Large intestine (tissue), 3 donors: ENCODE results near the gene NSMCE3. TPM values are rescaled to one million over a fixed set of nuclear protein-coding genes. Genes with fewer than 3 reads are reported as not detected.
A peak's percentile ranks its signal among the peaks of the same experiment; 100 is the strongest.

ENCODE experiments used
- DNase-seq, 2 donors: peaks; one replicate each; pipeline versions ENCODE4 v3.0.0 to v3.0.0-alpha.2; 2013
- H3K27ac ChIP-seq: one replicate; pipeline ENCODE4 v1.5.1; 2013; ENCODE audit warnings: low read length
- H3K27me3 ChIP-seq: 2 replicates; pipeline ENCODE4 v1.6.1; 2013; ENCODE audit warnings: low read length; ENCODE audit not compliant: control insufficient read depth, insufficient read depth
- H3K36me3 ChIP-seq: 2 replicates; pipeline ENCODE4 v1.6.1; 2013; ENCODE audit warnings: low read length; ENCODE audit not compliant: control insufficient read depth, insufficient read depth
- H3K4me1 ChIP-seq: one replicate; pipeline ENCODE4 v1.6.1; 2013; ENCODE audit warnings: low read length; ENCODE audit not compliant: control insufficient read depth, insufficient read depth
- H3K4me3 ChIP-seq: one replicate; pipeline ENCODE4 v1.5.1; 2013; ENCODE audit warnings: low read length
- H3K9me3 ChIP-seq: one replicate; pipeline ENCODE4 v1.6.1; 2013; ENCODE audit warnings: mild to moderate bottlenecking, low read depth, low read length, moderate library complexity; ENCODE audit not compliant: control insufficient read depth
- WGBS: methylation state at CpG from one replicate; pipeline ENCODE4 v1.1.5; 2013; ENCODE audit warnings: low lambda C conversion rate; ENCODE audit not compliant: insufficient coverage; 5-methylcytosine and 5-hydroxymethylcytosine counted together
- polyA plus RNA-seq: library from polyadenylated mRNA; unstranded; fragments of 120-200 nt; gene quantifications from one replicate; pipeline ENCODE4 v1.2.1, GENCODE V29; 2013

The NSMCE3 gene
- polyA plus RNA-seq, 1 donor, result 5.8 TPM

GRCh38 chr15:29272219-29272618 lies 2.6 kb upstream of the NSMCE3 start:
- H3K27ac ChIP-seq, result no peak overlapping the region
- no peaks in the 10 kb centered on the region for H3K9me3 ChIP-seq
- WGBS, result 100% methylated on average over 3 of the region's 5 CpGs
- peaks cover 5% of the 10 kb centered on the region for H3K4me1 ChIP-seq
- H3K27me3 ChIP-seq, result no peaks in the 10 kb centered on the region
- DNase-seq, result no peak
- no peak overlapping the region for H3K4me3 ChIP-seq
- H3K36me3 ChIP-seq, result no peaks in the 10 kb centered on the region

- H3K27me3 ChIP-seq, result no peaks in the 10 kb centered on the region
- no peak overlapping the region for H3K27ac ChIP-seq
- H3K4me1 ChIP-seq, result peaks cover 5% of the 10 kb centered on the region
- DNase-seq, result no peak
- no peaks in the 10 kb centered on the region for H3K9me3 ChIP-seq
- H3K36me3 ChIP-seq, result no peaks in the 10 kb centered on the region
- no peak overlapping the region for H3K4me3 ChIP-seq
Measured at GRCh38 chr15:29270976-29271375, 1.4 kb upstream of the NSMCE3 start.

GRCh38 chr15:29270169-29270955 lies 740 bp upstream of the NSMCE3 start:
- Histone ChIP-seq H3K27ac (peak overlapping the region; percentile 90), H3K4me1 (peaks cover 5% of the 10 kb centered on the region), H3K9me3 (no peaks in the 10 kb centered on the region), H3K36me3 (no peaks in the 10 kb centered on the region), H3K4me3 (peak overlapping the region; percentile 81), H3K27me3 (no peaks in the 10 kb centered on the region)
- 0% methylated on average over 2 of the region's 8 CpGs for WGBS
- DNase-seq, result no peak

GRCh38 chr15:29268706-29269484 lies 727 bp downstream of the NSMCE3 start:
- no CpG with 5 or more reads among the region's 35 CpGs for WGBS

GRCh38 chr15:29266052-29266582 lies 3.5 kb downstream of the NSMCE3 start:
- no peak overlapping the region for H3K4me3 ChIP-seq
- peaks cover 5% of the 10 kb centered on the region for H3K4me1 ChIP-seq
- H3K27me3 ChIP-seq, result no peaks in the 10 kb centered on the region
- no peak for DNase-seq
- H3K9me3 ChIP-seq, result no peaks in the 10 kb centered on the region
- WGBS, result no CpG with 5 or more reads among the region's 1 CpG
- H3K27ac ChIP-seq, result no peak overlapping the region
- H3K36me3 ChIP-seq, result no peaks in the 10 kb centered on the region

More at GRCh38 chr15:29268706-29269484, 727 bp downstream of the NSMCE3 start:
- H3K4me1 ChIP-seq, result peaks cover 5% of the 10 kb centered on the region
- DNase-seq, result peak; percentile 17 to 81
- H3K9me3 ChIP-seq, result no peaks in the 10 kb centered on the region
- peak overlapping the region; percentile 90 for H3K27ac ChIP-seq
- H3K36me3 ChIP-seq, result no peaks in the 10 kb centered on the region
- H3K27me3 ChIP-seq, result no peaks in the 10 kb centered on the region
- peak overlapping the region; percentile 81 for H3K4me3 ChIP-seq

- no peaks in the 10 kb centered on the region for H3K36me3 ChIP-seq
- no peak overlapping the region for H3K27ac ChIP-seq
- H3K4me1 ChIP-seq, result no peaks in the 10 kb centered on the region
- no peak for DNase-seq
- WGBS, result no CpG with 5 or more reads among the region's 3 CpGs
- no peak overlapping the region for H3K4me3 ChIP-seq
- no peaks in the 10 kb centered on the region for H3K27me3 ChIP-seq
- no peaks in the 10 kb centered on the region for H3K9me3 ChIP-seq
Measured at GRCh38 chr15:29263289-29263688, 6.3 kb downstream of the NSMCE3 start.

GRCh38 chr15:29262738-29263137 lies 6.9 kb downstream of the NSMCE3 start:
- no peaks in the 10 kb centered on the region for H3K27me3 ChIP-seq
- no peak for DNase-seq
- no peaks in the 10 kb centered on the region for H3K36me3 ChIP-seq
- H3K9me3 ChIP-seq, result no peaks in the 10 kb centered on the region
- no peaks in the 10 kb centered on the region for H3K4me1 ChIP-seq
- no peak overlapping the region for H3K27ac ChIP-seq
- 100% methylated on average over 1 of the region's 2 CpGs for WGBS
- H3K4me3 ChIP-seq, result no peak overlapping the region

- Histone ChIP-seq H3K27me3 (no peaks in the 10 kb centered on the region), H3K9me3 (no peaks in the 10 kb centered on the region), H3K4me1 (no peaks in the 10 kb centered on the region), H3K4me3 (no peak overlapping the region), H3K27ac (no peak overlapping the region), H3K36me3 (no peaks in the 10 kb centered on the region)
- DNase-seq, result no peak
- WGBS, result 100% methylated on average over 2 of the region's 6 CpGs
Measured at GRCh38 chr15:29260896-29261295, 8.7 kb downstream of the NSMCE3 start.

GRCh38 chr15:29259233-29259632 lies 10.4 kb downstream of the NSMCE3 start:
- Histone ChIP-seq H3K27me3 (no peaks in the 10 kb centered on the region), H3K9me3 (no peaks in the 10 kb centered on the region), H3K36me3 (no peaks in the 10 kb centered on the region), H3K4me3 (no peak overlapping the region), H3K4me1 (no peaks in the 10 kb centered on the region), H3K27ac (no peak overlapping the region)
- DNase-seq, result no peak
- WGBS, result no CpG with 5 or more reads among the region's 1 CpG

- H3K27ac ChIP-seq, result no peak overlapping the region
- H3K4me1 ChIP-seq, result no peaks in the 10 kb centered on the region
- no peak for DNase-seq
- H3K9me3 ChIP-seq, result no peaks in the 10 kb centered on the region
- H3K4me3 ChIP-seq, result no peak overlapping the region
- H3K36me3 ChIP-seq, result no peaks in the 10 kb centered on the region
- H3K27me3 ChIP-seq, result no peaks in the 10 kb centered on the region
Measured at GRCh38 chr15:29252234-29252633, 17.4 kb downstream of the NSMCE3 start.
